ENCODE results near the gene SP140.
"Not testable (repeated sequence)": the region's sequence is repeated elsewhere in the genome, so short reads cannot be mapped to it uniquely, and the experiment has no call there.

The SP140 gene

DNA sequence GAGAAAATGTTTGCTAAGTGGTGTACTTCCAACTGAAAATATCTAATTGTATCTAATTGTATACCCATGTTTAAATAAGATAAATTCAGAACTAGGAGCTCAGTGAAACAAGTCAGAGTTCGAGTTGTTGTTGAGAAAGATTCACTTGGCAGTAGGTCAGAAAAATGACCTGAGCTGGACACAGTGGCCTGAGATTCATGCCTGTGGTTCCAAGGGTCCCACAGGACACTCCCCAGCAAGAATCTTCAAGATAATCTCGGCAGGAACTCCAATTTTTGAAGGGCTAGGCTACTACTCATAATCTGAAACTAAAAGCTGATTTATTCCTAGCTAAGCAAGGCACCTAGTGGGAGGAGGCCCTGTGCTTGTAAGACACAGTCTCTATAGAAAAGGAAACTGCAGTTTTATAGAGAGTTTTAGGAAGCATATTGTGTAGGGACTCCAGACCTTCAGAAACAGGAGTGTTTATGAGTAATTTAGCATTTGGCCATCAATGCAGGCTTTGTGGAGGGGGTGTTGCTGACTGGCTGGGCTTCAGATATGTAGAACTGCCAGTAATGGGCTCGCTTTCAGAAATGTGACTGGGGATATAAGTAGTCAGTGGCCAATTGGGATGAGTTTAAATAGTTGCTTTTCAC is 43.2 kb downstream of the SP140 start:
- no peak for DNase-seq (ENCODE audit: low read depth)
- H3K4me3 ChIP-seq (ENCODE audit: control insufficient read depth, low read depth, low read length): no peak overlapping the region
- TF ChIP-seq, protein P1, sequence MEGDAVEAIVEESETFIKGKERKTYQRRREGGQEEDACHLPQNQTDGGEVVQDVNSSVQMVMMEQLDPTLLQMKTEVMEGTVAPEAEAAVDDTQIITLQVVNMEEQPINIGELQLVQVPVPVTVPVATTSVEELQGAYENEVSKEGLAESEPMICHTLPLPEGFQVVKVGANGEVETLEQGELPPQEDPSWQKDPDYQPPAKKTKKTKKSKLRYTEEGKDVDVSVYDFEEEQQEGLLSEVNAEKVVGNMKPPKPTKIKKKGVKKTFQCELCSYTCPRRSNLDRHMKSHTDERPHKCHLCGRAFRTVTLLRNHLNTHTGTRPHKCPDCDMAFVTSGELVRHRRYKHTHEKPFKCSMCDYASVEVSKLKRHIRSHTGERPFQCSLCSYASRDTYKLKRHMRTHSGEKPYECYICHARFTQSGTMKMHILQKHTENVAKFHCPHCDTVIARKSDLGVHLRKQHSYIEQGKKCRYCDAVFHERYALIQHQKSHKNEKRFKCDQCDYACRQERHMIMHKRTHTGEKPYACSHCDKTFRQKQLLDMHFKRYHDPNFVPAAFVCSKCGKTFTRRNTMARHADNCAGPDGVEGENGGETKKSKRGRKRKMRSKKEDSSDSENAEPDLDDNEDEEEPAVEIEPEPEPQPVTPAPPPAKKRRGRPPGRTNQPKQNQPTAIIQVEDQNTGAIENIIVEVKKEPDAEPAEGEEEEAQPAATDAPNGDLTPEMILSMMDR (IDR thresholded peaks at IDR 0.05; ENCODE audit: control insufficient read depth, insufficient read depth, low read depth, low read length, missing control alignments): no peak

DNA sequence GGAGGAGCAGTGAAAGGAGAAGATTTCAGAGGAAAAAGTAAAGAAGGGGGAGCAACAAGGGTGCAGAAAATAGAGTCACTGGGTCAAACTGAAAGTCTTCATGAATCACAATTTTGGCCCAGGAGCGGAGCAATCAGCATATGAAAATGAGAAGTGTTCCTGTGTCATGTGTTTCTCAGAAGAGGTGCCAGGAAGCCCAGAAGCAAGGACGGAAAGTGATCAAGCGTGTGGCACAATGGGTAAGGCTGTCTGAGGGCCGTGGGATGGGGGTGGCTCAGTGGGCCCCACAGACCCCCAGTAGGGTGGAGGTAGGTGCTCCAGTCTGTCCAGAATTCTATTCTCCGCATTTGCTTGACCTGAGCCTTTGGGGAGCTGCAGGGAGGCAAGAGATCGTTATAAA is 44.2 kb downstream of the SP140 start:
- DNase-seq (ENCODE audit: low read depth): no peak
- no peak overlapping the region for H3K4me3 ChIP-seq (ENCODE audit: control insufficient read depth, low read depth, low read length)
- TF ChIP-seq, protein P1 (IDR thresholded peaks at IDR 0.05; ENCODE audit: control insufficient read depth, insufficient read depth, low read depth, low read length, missing control alignments): no peak

DNA sequence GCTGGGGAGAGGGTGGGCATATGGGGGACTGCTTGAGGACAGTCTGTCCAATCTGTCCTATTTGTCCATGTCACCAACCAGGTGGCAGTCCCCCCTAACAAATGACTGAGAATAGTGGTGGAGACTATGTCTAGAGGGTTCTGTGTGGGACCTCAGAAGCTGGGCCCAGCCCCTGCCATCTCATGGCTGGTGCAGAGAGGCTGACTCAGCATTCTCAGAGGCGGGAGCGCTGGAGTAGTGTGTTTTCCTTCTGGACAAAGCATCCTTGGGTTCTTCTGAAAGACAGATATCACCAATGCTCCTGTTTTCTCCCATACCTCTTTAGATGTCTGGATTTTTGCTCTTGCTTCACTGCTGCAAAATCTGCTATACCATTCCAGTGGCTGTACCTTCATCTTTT is 57.4 kb downstream of the SP140 start:
- no peak for DNase-seq (ENCODE audit: low read depth)
- TF ChIP-seq, protein P1 (IDR thresholded peaks at IDR 0.05; ENCODE audit: control insufficient read depth, insufficient read depth, low read depth, low read length, missing control alignments): no peak
- no peak overlapping the region for H3K4me3 ChIP-seq (ENCODE audit: control insufficient read depth, low read depth, low read length)

DNA sequence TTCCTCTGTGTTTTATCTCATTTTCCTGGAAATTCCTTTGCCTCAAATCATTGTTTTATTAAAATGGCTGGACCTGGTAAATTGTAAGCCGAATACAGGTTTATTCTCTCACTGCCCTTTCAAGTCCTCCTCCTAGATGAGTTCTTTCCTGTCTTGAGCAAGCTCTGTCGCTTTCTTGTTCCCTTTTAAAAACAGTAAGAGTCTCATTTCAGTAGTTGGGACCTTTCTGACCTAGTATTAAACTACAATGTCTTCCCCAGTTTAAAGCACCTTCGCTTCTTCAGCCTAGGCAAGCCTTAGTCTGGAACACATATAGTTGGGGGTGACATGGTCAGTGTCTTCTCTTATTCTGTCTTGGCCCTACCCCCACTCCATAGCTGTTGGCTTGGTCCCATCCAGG is 60.5 kb downstream of the SP140 start:
- no peak for DNase-seq (ENCODE audit: low read depth)
- TF ChIP-seq, protein P1 (IDR thresholded peaks at IDR 0.05; ENCODE audit: control insufficient read depth, insufficient read depth, low read depth, low read length, missing control alignments): no peak
- H3K4me3 ChIP-seq (ENCODE audit: control insufficient read depth, low read depth, low read length): no peak overlapping the region

DNA sequence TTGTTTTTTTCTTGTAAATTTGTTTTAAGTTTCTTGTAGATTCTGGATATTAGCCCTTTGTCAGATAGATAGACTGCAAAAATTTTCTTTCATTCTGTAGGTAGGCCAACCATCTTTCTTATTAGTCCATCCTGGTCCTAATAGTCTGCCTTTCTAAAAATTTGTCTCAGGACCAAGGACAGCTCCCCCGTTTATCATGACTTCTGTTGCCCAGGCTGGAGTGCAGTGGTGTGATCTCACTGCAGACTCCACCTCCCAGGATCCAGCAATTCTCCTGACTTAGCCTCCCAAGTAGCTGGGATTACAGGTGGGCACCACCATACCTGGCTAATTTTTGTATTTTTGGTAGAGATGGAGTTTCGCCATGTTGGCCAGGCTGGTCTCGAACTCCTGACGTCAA is 63.8 kb downstream of the SP140 start:
- not testable (repeated sequence) for DNase-seq (ENCODE audit: low read depth); H3K4me3 ChIP-seq (ENCODE audit: control insufficient read depth, low read depth, low read length)

DNA sequence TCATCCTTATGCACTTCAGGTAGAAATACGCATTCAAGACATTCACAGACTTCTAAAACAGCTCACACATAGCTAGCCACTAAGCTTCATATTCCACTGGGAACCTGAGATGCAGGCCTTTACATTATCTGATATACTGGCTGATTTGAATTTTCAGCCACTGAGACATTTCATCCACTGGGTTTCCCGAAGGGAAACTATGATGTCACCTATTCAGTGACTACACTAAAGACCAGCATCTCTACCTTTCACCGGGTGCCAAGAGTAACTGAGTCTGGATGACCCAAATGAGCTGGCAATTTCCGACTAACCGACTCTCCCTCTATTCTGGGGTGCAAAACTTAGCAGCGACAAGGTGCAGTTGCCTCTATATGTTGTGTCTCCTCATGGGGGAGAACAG is 69.7 kb downstream of the SP140 start:
- no peak overlapping the region for H3K4me3 ChIP-seq (ENCODE audit: control insufficient read depth, low read depth, low read length)
- no peak for DNase-seq (ENCODE audit: low read depth)
- TF ChIP-seq, protein P1 (IDR thresholded peaks at IDR 0.05; ENCODE audit: control insufficient read depth, insufficient read depth, low read depth, low read length, missing control alignments): no peak

DNA sequence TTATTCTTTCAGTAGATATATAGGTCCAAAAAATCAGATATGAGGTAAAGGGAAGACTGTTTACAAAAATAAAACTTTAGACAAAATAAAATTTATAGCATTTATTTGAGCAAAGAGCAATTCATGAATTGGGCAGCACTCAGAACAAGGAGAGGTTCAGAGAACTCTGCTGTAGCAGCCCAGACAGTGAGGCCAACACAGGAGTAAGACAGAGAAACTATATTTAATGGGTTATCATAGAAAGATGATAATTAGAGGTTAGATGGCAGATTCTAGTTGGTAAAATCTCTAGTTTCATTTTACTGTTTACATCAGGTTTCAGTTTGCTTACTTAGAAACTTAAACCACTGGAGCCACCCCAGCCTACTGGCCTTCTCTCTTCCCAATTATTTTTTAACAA is 71.4 kb downstream of the SP140 start:
- no peak for DNase-seq (ENCODE audit: low read depth)
- H3K4me3 ChIP-seq (ENCODE audit: control insufficient read depth, low read depth, low read length): no peak overlapping the region
- TF ChIP-seq, protein P1 (IDR thresholded peaks at IDR 0.05; ENCODE audit: control insufficient read depth, insufficient read depth, low read depth, low read length, missing control alignments): no peak

Measured in AG09309 (cell line).